Activated B cell treated with CpG ODN at 0.5 μM for 24 hours (primary cell): ENCODE measurements around the gene MOSMO. TPM values are rescaled to one million over a fixed set of nuclear protein-coding genes. Genes with fewer than 3 reads are reported as not detected.

ENCODE experiments used
- ATAC-seq: fragments of 200-7000 bp; cut with Tn5 transposase; one replicate; pipeline ENCODE4 v1.10.0; 2021; ENCODE audit warnings: low read depth, mild to moderate bottlenecking, moderate library complexity
- CTCF ChIA-PET: fragments of 350-600 bp; sonication (Branson Sonifier 250); formaldehyde crosslinking; loops from one replicate; lab custom pipeline; 2021; ENCODE audit warnings: antibody characterized with exemption; lab: Charles Lee
- POLR2A ChIA-PET: fragments of 350-600 bp; sonication (Branson Sonifier 250); formaldehyde crosslinking; loops from one replicate; lab custom pipeline; 2021; ENCODE audit warnings: antibody characterized with exemption; lab: Charles Lee
- DNase-seq: peaks from one replicate; pipeline ENCODE4 v3.0.0; 2022
- H3K27ac Mint-ChIP-seq: one replicate; pipeline ENCODE4 v1.8.0; 2020; ENCODE audit warnings: mixed read lengths
- H3K27me3 Mint-ChIP-seq: one replicate; pipeline ENCODE4 v1.8.0; 2021; ENCODE audit warnings: mixed read lengths
- H3K36me3 Mint-ChIP-seq: one replicate; pipeline ENCODE4 v1.8.0; 2021; ENCODE audit warnings: low read depth, mixed read lengths
- H3K4me1 Mint-ChIP-seq: one replicate; pipeline ENCODE4 v1.8.0; 2021; ENCODE audit warnings: mixed read lengths
- H3K4me3 Mint-ChIP-seq: one replicate; pipeline ENCODE4 v1.8.0; 2020; ENCODE audit warnings: mild to moderate bottlenecking, mixed read lengths
- H3K9me3 Mint-ChIP-seq: one replicate; pipeline ENCODE4 v1.8.0; 2020; ENCODE audit warnings: mixed read lengths
- intact Hi-C: fragments of 100-400 bp; cut with micrococcal nuclease; formaldehyde crosslinking; loops from one replicate; pipeline ENCODE4 v1.15.1; 2024
- total RNA-seq: library from RNA; stranded (reverse); gene quantifications from 2 replicates; pipeline ENCODE4 v1.2.3, GENCODE V29; 2022
- TF ChIP-seq, protein P1 (sequence below): fragments of 200-600 bp; IDR thresholded peaks from one replicate; pipeline ENCODE4 v1.8.0; 2022; ENCODE audit warnings: antibody characterized with exemption, mild to moderate bottlenecking

Gene MOSMO
- total RNA-seq, 1 donor from 2014 or later, result 21.3 TPM

DNA sequence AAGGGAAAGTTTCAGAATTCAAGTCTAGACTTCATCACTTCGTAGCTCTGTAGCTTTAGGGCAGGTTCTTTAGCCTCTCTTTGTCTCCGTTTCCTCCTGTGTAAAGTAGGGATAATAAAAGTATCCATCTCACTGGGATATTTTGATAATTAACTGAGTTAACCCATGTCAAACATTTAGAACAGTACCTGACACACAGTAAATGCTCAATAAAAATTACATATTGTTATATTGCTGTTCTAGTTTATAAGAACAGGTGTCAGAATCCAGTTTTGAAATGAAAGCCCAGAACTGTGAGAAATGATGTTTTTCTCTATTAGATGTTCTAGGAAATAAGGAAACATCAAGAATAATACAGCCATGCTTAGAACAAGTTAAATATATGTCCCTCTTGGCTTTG lies 4.3 kb downstream of the MOSMO start:
- ATAC-seq, result no peak

DNA sequence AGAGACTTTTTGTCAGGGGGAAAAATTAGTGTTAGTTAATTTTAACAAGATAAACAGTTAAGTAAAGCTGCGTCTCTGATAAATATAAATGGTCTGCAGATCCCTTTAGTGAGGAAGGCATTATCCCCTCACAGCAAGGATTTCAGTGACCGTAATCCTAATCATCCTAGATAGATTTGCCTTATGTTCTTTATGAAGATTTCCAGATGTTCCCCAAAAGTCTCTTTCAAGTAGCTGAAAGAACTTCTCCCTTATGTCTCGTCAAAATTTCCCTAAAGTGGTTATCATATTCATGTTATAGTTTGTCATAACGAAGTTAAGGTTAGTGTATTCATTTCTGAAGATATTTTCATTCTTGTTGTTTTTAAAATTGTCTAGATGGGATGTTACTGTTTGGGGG lies 5.6 kb downstream of the MOSMO start:
- Mint-ChIP-seq H3K27me3 (no peaks in the 10 kb centered on the region), H3K4me3 (no peak overlapping the region), H3K27ac (no peak overlapping the region)

More for the DNA sequence above, 4.3 kb downstream of the MOSMO start:
- no peak for DNase-seq
- intact Hi-C loops, result no loop called here
- H3K4me1 Mint-ChIP-seq, result peaks cover 61% of the 10 kb centered on the region
- CTCF ChIA-PET, result interaction anchor here (4.1 kb wide), 1 partner anchor 66 kb away, joined by 31 read pairs; no protein-coding TSS in a partner anchor
- TF ChIP-seq, protein P1, sequence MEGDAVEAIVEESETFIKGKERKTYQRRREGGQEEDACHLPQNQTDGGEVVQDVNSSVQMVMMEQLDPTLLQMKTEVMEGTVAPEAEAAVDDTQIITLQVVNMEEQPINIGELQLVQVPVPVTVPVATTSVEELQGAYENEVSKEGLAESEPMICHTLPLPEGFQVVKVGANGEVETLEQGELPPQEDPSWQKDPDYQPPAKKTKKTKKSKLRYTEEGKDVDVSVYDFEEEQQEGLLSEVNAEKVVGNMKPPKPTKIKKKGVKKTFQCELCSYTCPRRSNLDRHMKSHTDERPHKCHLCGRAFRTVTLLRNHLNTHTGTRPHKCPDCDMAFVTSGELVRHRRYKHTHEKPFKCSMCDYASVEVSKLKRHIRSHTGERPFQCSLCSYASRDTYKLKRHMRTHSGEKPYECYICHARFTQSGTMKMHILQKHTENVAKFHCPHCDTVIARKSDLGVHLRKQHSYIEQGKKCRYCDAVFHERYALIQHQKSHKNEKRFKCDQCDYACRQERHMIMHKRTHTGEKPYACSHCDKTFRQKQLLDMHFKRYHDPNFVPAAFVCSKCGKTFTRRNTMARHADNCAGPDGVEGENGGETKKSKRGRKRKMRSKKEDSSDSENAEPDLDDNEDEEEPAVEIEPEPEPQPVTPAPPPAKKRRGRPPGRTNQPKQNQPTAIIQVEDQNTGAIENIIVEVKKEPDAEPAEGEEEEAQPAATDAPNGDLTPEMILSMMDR, result no peak
- POLR2A ChIA-PET, result interaction anchor here (0.6 kb wide), 1 partner anchor 65 kb away, joined by 3 read pairs; no protein-coding TSS in a partner anchor
- H3K27ac Mint-ChIP-seq, result no peak overlapping the region
- H3K9me3 Mint-ChIP-seq, result no peaks in the 10 kb centered on the region
- no peak overlapping the region for H3K4me3 Mint-ChIP-seq
- no peaks in the 10 kb centered on the region for H3K27me3 Mint-ChIP-seq
- peaks cover 3% of the 10 kb centered on the region for H3K36me3 Mint-ChIP-seq

DNA sequence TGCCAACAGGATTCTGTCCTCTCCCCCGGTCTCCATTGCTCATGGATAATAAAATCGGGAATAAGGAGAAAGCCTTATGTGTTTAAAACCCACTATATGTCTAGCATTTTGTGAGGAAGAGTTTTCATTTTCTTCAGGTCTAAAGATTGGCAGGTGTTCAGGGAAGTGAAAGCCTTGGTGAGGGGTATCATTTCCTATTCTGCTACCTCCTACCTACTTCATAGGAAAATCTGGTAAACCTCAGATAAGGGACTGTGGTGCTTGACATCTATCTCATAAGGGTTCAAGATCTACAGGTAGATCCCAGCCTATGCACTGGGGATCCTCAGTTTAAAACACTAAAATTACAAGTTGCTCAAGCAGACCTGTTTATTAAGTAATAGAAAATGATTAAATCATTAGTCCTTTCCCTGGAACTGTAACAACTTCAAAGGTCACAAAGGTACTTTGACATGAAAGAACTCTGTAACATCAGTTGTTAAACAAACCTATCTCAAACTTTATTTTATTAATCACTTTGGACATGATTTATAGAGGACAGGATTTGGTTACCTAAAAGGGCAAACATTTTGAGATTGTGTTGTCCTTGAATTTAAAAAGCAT lies 6.5 kb downstream of the MOSMO start:
- TF ChIP-seq, protein P1, result no peak
- H3K36me3 Mint-ChIP-seq, result peaks cover 2% of the 10 kb centered on the region
- H3K27me3 Mint-ChIP-seq, result no peaks in the 10 kb centered on the region
- intact Hi-C loops, result no loop called here
- H3K4me1 Mint-ChIP-seq, result peaks cover 54% of the 10 kb centered on the region
- DNase-seq (no peak), ATAC-seq (peak; percentile 65)
- CTCF ChIA-PET, result interaction anchor here (3.3 kb wide), 1 partner anchor 64 kb away, joined by 23 read pairs; no protein-coding TSS in a partner anchor
- no peak overlapping the region for H3K4me3 Mint-ChIP-seq
- no peak overlapping the region for H3K27ac Mint-ChIP-seq
- no peaks in the 10 kb centered on the region for H3K9me3 Mint-ChIP-seq
- POLR2A ChIA-PET, result interaction anchor here (0.5 kb wide), 1 partner anchor 1398 kb away, joined by 4 read pairs; no protein-coding TSS in a partner anchor

More for the DNA sequence above, 5.6 kb downstream of the MOSMO start:
- ChIA-PET POLR2A (no interaction called here), CTCF (interaction anchor here (0.7 kb wide), 1 partner anchor 64 kb away, joined by 3 read pairs; no protein-coding TSS in a partner anchor)
- DNase-seq (no peak), ATAC-seq (no peak)
- TF ChIP-seq, protein P1, result no peak
- peaks cover 2% of the 10 kb centered on the region for H3K36me3 Mint-ChIP-seq
- intact Hi-C loops, result no loop called here
- peaks cover 59% of the 10 kb centered on the region for H3K4me1 Mint-ChIP-seq
- H3K9me3 Mint-ChIP-seq, result no peaks in the 10 kb centered on the region

DNA sequence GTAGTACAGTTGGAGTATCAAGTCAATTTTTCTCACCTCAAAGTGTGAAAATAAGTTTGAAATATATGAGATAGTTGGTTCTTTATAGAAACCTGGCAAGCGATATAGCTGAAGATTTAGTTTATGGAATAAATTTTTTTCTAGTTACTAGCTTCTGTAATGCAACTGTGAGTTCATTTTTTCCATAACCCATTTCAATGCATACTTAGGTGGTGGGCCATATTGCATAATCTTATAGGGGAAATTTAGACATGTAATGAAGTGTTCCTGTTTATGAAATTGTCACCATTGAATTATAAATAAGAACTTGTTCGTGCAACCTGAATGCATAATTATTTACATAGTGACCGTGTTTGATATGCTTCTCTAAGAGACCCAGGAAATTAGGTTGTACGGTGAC lies 9.0 kb downstream of the MOSMO start:
- ChIA-PET POLR2A (no interaction called here), CTCF (interaction anchor here (0.6 to 3.3 kb wide), 3 partner anchors 8 to 62 kb away, joined by 5 to 23 read pairs (median 5); no protein-coding TSS in a partner anchor)
- no peaks in the 10 kb centered on the region for H3K9me3 Mint-ChIP-seq
- TF ChIP-seq, protein P1, result no peak
- no peaks in the 10 kb centered on the region for H3K27me3 Mint-ChIP-seq
- no peaks in the 10 kb centered on the region for H3K36me3 Mint-ChIP-seq
- H3K4me1 Mint-ChIP-seq, result peaks cover 41% of the 10 kb centered on the region
- no peak overlapping the region for H3K4me3 Mint-ChIP-seq
- intact Hi-C loops, result no loop called here
- no peak for ATAC-seq
- DNase-seq, result no peak
- no peak overlapping the region for H3K27ac Mint-ChIP-seq

DNA sequence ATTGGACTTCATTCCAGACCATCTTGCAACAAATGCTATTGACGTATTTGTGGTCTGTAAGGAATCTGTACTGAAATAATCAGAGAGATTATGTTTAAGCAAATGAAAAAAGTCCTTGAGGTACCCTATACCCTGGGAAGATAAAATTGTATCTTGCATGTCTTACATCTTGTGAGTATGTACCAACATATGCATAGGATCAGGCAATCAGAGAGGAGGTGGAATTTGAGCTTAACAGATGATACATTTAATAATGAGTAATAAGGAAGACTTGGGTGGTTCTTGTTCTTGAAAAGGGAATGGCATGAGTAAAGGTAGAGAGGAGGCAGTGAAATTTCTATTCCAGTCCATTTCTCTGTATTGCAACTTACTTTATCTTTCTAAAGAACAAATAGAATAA lies 10.6 kb downstream of the MOSMO start:
- ATAC-seq (no peak), DNase-seq (no peak)
- H3K4me3 Mint-ChIP-seq, result no peak overlapping the region
- TF ChIP-seq, protein P1, result no peak
- POLR2A ChIA-PET, result no interaction called here
- CTCF ChIA-PET, result no interaction called here
- H3K27ac Mint-ChIP-seq, result no peak overlapping the region
- H3K27me3 Mint-ChIP-seq, result no peaks in the 10 kb centered on the region
- no peaks in the 10 kb centered on the region for H3K9me3 Mint-ChIP-seq
- H3K36me3 Mint-ChIP-seq, result peaks cover 2% of the 10 kb centered on the region
- peaks cover 30% of the 10 kb centered on the region for H3K4me1 Mint-ChIP-seq
- intact Hi-C loops, result no loop called here
